ENCODE measurements around the gene TRPM3. TPM values are rescaled to one million over a fixed set of nuclear protein-coding genes. Genes with fewer than 3 reads are reported as not detected.

The TRPM3 gene
- total and polyA plus RNA-seq, 2 of the 13 experiments (the other 11 are each of a cell fraction or from before 2014, with no cell fraction given): not detected

DNA sequence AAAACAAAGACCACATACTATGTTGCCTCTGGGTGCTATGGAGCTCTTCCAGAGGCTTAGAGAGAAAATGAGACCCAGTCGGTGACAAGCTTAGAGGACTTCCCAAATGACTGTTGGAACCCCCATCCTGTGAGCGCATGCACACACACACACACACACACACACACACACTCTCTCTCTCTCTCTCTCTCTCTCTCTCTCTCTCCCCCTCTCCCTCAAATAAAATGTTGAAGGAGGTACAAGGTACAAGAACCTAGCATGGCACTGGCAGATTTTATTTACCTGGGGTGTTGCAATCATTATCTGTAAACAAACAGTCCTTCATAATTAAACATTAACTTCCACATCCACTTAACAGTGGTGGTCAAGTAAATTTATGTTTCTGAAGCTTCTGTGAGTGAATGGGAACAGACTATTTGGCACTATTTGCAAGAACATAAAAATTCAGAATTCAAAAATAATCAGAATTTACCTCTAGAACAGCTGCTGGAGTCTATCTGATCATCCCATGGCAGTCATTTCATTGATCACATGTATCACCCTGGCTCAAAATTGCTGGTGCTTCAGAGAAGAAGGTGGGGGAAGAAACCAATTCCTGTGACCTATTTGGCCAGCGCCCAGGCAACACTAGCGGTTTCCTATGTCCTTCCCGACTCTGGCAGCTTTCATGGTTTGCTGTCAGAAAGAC is 24.9 kb downstream of the TRPM3 start (continued):
- TF ChIP-seq, protein P1, sequence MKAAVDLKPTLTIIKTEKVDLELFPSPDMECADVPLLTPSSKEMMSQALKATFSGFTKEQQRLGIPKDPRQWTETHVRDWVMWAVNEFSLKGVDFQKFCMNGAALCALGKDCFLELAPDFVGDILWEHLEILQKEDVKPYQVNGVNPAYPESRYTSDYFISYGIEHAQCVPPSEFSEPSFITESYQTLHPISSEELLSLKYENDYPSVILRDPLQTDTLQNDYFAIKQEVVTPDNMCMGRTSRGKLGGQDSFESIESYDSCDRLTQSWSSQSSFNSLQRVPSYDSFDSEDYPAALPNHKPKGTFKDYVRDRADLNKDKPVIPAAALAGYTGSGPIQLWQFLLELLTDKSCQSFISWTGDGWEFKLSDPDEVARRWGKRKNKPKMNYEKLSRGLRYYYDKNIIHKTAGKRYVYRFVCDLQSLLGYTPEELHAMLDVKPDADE (CRISPR knock-in tag; IDR thresholded peaks at IDR 0.05): no peak
- TF ChIP-seq FOXO1 (CRISPR knock-in tag; IDR thresholded peaks at IDR 0.05) (peak; percentile 62; the same call in 1 of the 2 replicates), PBX2 (CRISPR knock-in tag; IDR thresholded peaks at IDR 0.05) (no peak), ZNF761 (CRISPR knock-in tag; conservative IDR thresholded peaks at IDR 0.05) (no peak), ZNF747 (CRISPR knock-in tag; IDR thresholded peaks at IDR 0.05; ENCODE audit: borderline replicate concordance) (peak; percentile 74; the same call in 1 of the 2 replicates), HNRNPUL1 (IDR thresholded peaks at IDR 0.05; ENCODE audit: low read depth, low read length) (peak; percentile 87; the same call in 1 of the 2 replicates), ZNF430 (CRISPR knock-in tag; IDR thresholded peaks at IDR 0.05) (peak; percentile 56; the same call in 1 of the 2 replicates), ZNF556 (CRISPR knock-in tag; IDR thresholded peaks at IDR 0.05; ENCODE audit: borderline replicate concordance) (peak; percentile 96), ZNF33B (CRISPR knock-in tag; IDR thresholded peaks at IDR 0.05) (no peak), DR1 (CRISPR knock-in tag; IDR thresholded peaks at IDR 0.05) (no peak), ZNF746 (CRISPR knock-in tag; IDR thresholded peaks at IDR 0.05) (peak; percentile 82), NCOA5 (CRISPR knock-in tag; IDR thresholded peaks at IDR 0.05) (no peak), KMT2A (CRISPR knock-in tag; IDR thresholded peaks at IDR 0.05) (no peak), ZNF251 (CRISPR knock-in tag; IDR thresholded peaks at IDR 0.05) (no peak), TMF1 (CRISPR knock-in tag; IDR thresholded peaks at IDR 0.05; ENCODE audit: low read depth) (no peak), PCBP1 (IDR thresholded peaks at IDR 0.05; ENCODE audit: borderline replicate concordance, low read depth, low read length) (no peak), ZNF546 (CRISPR knock-in tag; conservative IDR thresholded peaks at IDR 0.05) (no peak), ZNF317 (CRISPR knock-in tag; IDR thresholded peaks at IDR 0.05) (0 out of 2 replicates have a peak, but pooled peaks have one; percentile 34), NFE2L2 (IDR thresholded peaks at IDR 0.05; ENCODE audit: low read length) (no peak), HHEX (CRISPR knock-in tag; IDR thresholded peaks at IDR 0.05) (peak; percentile 74), IRX3 (CRISPR knock-in tag; IDR thresholded peaks at IDR 0.05; ENCODE audit: borderline replicate concordance, low read depth) (peak; percentile 72; the same call in 1 of the 2 replicates), ARNTL (CRISPR knock-in tag; IDR thresholded peaks at IDR 0.05) (peak; percentile 59; the same call in 1 of the 2 replicates), CBX1 (IDR thresholded peaks at IDR 0.05; ENCODE audit: low read depth) (no peak)
- TF ChIP-seq, protein P2, sequence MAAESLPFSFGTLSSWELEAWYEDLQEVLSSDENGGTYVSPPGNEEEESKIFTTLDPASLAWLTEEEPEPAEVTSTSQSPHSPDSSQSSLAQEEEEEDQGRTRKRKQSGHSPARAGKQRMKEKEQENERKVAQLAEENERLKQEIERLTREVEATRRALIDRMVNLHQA (CRISPR knock-in tag; IDR thresholded peaks at IDR 0.05): no peak
- TF ChIP-seq, protein P3, sequence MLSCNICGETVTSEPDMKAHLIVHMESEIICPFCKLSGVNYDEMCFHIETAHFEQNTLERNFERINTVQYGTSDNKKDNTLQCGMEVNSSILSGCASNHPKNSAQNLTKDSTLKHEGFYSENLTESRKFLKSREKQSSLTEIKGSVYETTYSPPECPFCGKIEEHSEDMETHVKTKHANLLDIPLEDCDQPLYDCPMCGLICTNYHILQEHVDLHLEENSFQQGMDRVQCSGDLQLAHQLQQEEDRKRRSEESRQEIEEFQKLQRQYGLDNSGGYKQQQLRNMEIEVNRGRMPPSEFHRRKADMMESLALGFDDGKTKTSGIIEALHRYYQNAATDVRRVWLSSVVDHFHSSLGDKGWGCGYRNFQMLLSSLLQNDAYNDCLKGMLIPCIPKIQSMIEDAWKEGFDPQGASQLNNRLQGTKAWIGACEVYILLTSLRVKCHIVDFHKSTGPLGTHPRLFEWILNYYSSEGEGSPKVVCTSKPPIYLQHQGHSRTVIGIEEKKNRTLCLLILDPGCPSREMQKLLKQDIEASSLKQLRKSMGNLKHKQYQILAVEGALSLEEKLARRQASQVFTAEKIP (CRISPR knock-in tag; IDR thresholded peaks at IDR 0.05; ENCODE audit: borderline replicate concordance): no peak
- TF ChIP-seq, protein P4, sequence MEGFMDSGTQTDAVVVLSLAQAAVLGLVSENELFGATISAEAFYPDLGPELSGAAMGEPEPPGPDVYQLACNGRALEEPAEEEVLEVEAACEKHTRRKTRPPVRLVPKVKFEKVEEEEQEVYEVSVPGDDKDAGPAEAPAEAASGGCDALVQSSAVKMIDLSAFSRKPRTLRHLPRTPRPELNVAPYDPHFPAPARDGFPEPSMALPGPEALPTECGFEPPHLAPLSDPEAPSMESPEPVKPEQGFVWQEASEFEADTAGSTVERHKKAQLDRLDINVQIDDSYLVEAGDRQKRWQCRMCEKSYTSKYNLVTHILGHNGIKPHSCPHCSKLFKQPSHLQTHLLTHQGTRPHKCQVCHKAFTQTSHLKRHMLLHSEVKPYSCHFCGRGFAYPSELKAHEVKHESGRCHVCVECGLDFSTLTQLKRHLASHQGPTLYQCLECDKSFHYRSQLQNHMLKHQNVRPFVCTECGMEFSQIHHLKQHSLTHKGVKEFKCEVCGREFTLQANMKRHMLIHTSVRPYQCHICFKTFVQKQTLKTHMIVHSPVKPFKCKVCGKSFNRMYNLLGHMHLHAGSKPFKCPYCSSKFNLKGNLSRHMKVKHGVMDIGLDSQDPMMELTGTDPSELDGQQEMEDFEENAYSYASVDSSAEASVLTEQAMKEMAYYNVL (CRISPR knock-in tag; IDR thresholded peaks at IDR 0.05; ENCODE audit: borderline replicate concordance): peak; percentile 100

Measured in HepG2 (cell line).